NT2/D1 (cell line): ENCODE data around the gene MXD4.

ENCODE experiments used
- DNase-seq: peaks from one replicate; pipeline ENCODE4 v3.0.0-alpha.2; 2011; ENCODE audit warnings: low read depth, low spot score
- H3K27me3 ChIP-seq: 2 replicates; pipeline ENCODE4 v1.6.0; 2011; ENCODE audit warnings: mild to moderate bottlenecking; ENCODE audit not compliant: insufficient read length, insufficient read depth
- H3K36me3 ChIP-seq: 2 replicates; pipeline ENCODE4 v1.6.1; 2011; ENCODE audit warnings: mild to moderate bottlenecking, low read length, mixed read lengths; ENCODE audit not compliant: insufficient read depth, insufficient read length
- H3K4me1 ChIP-seq: 2 replicates; pipeline ENCODE4 v1.5.1; 2011; ENCODE audit not compliant: insufficient read depth, insufficient read length
- H3K4me3 ChIP-seq: 2 replicates; pipeline ENCODE4 v1.5.1; 2011; ENCODE audit warnings: low read depth; ENCODE audit not compliant: insufficient read length
- H3K9ac ChIP-seq: 2 replicates; pipeline ENCODE4 v1.6.0; 2011; ENCODE audit warnings: low read depth; ENCODE audit not compliant: insufficient read length
- H3K9me3 ChIP-seq: 2 replicates; pipeline ENCODE4 v1.5.1; 2011; ENCODE audit warnings: mild to moderate bottlenecking, low read length; ENCODE audit not compliant: insufficient read depth
- SUZ12 ChIP-seq: IDR thresholded peaks from 2 replicates; pipeline ENCODE4 v1.6.1; 2011; ENCODE audit not compliant: insufficient read length, insufficient read depth; ENCODE audit errors: extremely low read depth
- YY1 ChIP-seq: IDR thresholded peaks from 2 replicates; pipeline ENCODE4 v1.6.1; 2011; ENCODE audit not compliant: insufficient read length, insufficient read depth
- ZNF274 ChIP-seq: IDR thresholded peaks from 2 replicates; pipeline ENCODE4 v1.6.1; 2011; ENCODE audit warnings: mild to moderate bottlenecking, low read depth, low read length

Gene MXD4

GRCh38 chr4:2255501-2256155 lies 6.3 kb downstream of the MXD4 start:
- peaks cover 17% of the 10 kb centered on the region for H3K4me1 ChIP-seq
- H3K9me3 ChIP-seq: no peaks in the 10 kb centered on the region
- DNase-seq: no peak
- no peak overlapping the region for H3K9ac ChIP-seq
- peaks cover 46% of the 10 kb centered on the region for H3K36me3 ChIP-seq
- H3K27me3 ChIP-seq: peaks cover under 1% of the 10 kb centered on the region
- TF ChIP-seq SUZ12 (no peak), YY1 (no peak), ZNF274 (no peak)
- no peak overlapping the region for H3K4me3 ChIP-seq

- Histone ChIP-seq H3K4me1 (peaks cover 13% of the 10 kb centered on the region), H3K4me3 (no peak overlapping the region), H3K9ac (peak overlapping the region; percentile 1), H3K9me3 (no peaks in the 10 kb centered on the region), H3K27me3 (no peaks in the 10 kb centered on the region), H3K36me3 (peaks cover 49% of the 10 kb centered on the region)
- TF ChIP-seq ZNF274 (no peak), SUZ12 (no peak), YY1 (no peak)
- no peak for DNase-seq
These were observed 7.0 kb downstream of the MXD4 start for GRCh38 chr4:2254665-2255500.

GRCh38 chr4:2253160-2254084 lies 8.5 kb downstream of the MXD4 start:
- Histone ChIP-seq H3K4me1 (peaks cover 12% of the 10 kb centered on the region), H3K27me3 (no peaks in the 10 kb centered on the region), H3K9me3 (no peaks in the 10 kb centered on the region), H3K4me3 (no peak overlapping the region), H3K36me3 (peaks cover 51% of the 10 kb centered on the region), H3K9ac (no peak overlapping the region)
- DNase-seq: no peak
- no peak for TF ChIP-seq ZNF274

GRCh38 chr4:2252530-2253091 lies 9.3 kb downstream of the MXD4 start:
- TF ChIP-seq SUZ12 (no peak), ZNF274 (no peak), YY1 (no peak)
- H3K4me3 ChIP-seq: no peak overlapping the region
- H3K36me3 ChIP-seq: peaks cover 43% of the 10 kb centered on the region
- no peaks in the 10 kb centered on the region for H3K27me3 ChIP-seq
- H3K9me3 ChIP-seq: no peaks in the 10 kb centered on the region
- DNase-seq: no peak
- H3K9ac ChIP-seq: peak overlapping the region; percentile 36
- H3K4me1 ChIP-seq: peaks cover 15% of the 10 kb centered on the region

GRCh38 chr4:2251795-2252529 lies 9.9 kb downstream of the MXD4 start:
- Histone ChIP-seq H3K9ac (peak overlapping the region; percentile 36), H3K36me3 (peaks cover 39% of the 10 kb centered on the region), H3K4me1 (peaks cover 12% of the 10 kb centered on the region), H3K27me3 (no peaks in the 10 kb centered on the region), H3K4me3 (no peak overlapping the region), H3K9me3 (no peaks in the 10 kb centered on the region)
- TF ChIP-seq SUZ12 (no peak), YY1 (no peak), ZNF274 (no peak)
- no peak for DNase-seq

- H3K4me1 ChIP-seq: peaks cover 12% of the 10 kb centered on the region
- H3K9ac ChIP-seq: no peak overlapping the region
- H3K36me3 ChIP-seq: peaks cover 39% of the 10 kb centered on the region
- no peaks in the 10 kb centered on the region for H3K27me3 ChIP-seq
- TF ChIP-seq YY1 (no peak), ZNF274 (no peak), SUZ12 (no peak)
- no peak overlapping the region for H3K4me3 ChIP-seq
- no peak for DNase-seq
- peaks cover under 1% of the 10 kb centered on the region; the same call in 1 of the 2 replicates for H3K9me3 ChIP-seq
These were observed 10.7 kb downstream of the MXD4 start for GRCh38 chr4:2251073-2251794.
